ENCODE measurements around the gene TUBD1. TPM values are rescaled to one million over a fixed set of nuclear protein-coding genes. Genes with fewer than 3 reads are reported as not detected.
"Not testable (repeated sequence)": the region's sequence is repeated elsewhere in the genome, so short reads cannot be mapped to it uniquely, and the experiment has no call there.

Gene TUBD1
- total RNA-seq, 2 experiments from 2014 or later, result 8.6 to 13.0 TPM

DNA sequence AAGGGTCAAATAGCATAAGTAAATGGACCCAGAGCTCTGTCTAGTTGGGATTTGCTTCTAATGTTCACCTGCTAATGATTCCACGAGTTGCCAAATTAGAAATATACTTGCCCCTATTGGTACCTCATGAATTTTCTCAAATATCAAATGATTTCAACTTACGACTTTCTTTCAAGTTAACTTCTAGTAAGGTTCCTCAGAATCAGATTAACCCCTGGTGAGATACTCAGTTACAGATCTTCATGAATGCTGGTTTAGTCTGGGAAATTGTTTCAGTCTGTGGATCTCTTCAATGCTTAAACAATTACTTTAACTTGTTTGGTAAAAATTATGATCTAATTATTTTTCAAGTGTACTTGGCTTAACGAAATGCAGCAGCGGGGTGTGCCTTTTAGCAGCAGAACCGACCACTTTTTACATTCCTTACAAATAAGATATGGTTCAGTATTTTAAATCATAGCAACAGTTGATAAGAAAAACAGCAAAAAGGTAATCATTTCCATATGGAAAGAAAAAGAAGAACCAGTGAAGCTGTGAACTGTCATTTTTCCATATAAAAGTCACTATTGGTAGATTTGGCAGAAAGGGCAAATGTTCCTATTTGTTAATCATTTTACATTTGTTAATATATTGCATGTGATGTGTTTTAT lies 34.5 kb downstream of the TUBD1 start:
- H3K4me2 ChIP-seq (ENCODE audit: low read length), result no peak overlapping the region
- intact Hi-C loops (cut with micrococcal nuclease; ENCODE audit: unreplicated experiment), result loop anchor here (2.0 kb wide), 1 partner anchor 105 kb away; no protein-coding TSS in a partner anchor
- no peak overlapping the region for H2AFZ ChIP-seq (ENCODE audit: low read length)
- peaks cover 8% of the 10 kb centered on the region for H3K4me1 ChIP-seq (ENCODE audit: insufficient read depth, low read length, poor library complexity, severe bottlenecking)
- no peaks in the 10 kb centered on the region; the same call in 1 of the 2 replicates for H3K79me2 ChIP-seq (ENCODE audit: insufficient read depth, low read depth, low read length)
- H3K9me3 ChIP-seq (ENCODE audit: low read length), result no peaks in the 10 kb centered on the region
- TF ChIP-seq EZH2phosphoT487 (IDR thresholded peaks at IDR 0.05; ENCODE audit: borderline replicate concordance, low read depth, low read length), result no peak
- TF ChIP-seq, protein P1, sequence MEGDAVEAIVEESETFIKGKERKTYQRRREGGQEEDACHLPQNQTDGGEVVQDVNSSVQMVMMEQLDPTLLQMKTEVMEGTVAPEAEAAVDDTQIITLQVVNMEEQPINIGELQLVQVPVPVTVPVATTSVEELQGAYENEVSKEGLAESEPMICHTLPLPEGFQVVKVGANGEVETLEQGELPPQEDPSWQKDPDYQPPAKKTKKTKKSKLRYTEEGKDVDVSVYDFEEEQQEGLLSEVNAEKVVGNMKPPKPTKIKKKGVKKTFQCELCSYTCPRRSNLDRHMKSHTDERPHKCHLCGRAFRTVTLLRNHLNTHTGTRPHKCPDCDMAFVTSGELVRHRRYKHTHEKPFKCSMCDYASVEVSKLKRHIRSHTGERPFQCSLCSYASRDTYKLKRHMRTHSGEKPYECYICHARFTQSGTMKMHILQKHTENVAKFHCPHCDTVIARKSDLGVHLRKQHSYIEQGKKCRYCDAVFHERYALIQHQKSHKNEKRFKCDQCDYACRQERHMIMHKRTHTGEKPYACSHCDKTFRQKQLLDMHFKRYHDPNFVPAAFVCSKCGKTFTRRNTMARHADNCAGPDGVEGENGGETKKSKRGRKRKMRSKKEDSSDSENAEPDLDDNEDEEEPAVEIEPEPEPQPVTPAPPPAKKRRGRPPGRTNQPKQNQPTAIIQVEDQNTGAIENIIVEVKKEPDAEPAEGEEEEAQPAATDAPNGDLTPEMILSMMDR (conservative IDR thresholded peaks at IDR 0.05; ENCODE audit: low read length), result no peak
- ChIA-PET CTCF (ENCODE audit: unreplicated experiment) (no interaction called here), POLR2A (interaction anchor here (0.6 to 0.7 kb wide), 3 partner anchors 10 to 134 kb away, joined by 3 read pairs; no protein-coding TSS in a partner anchor)
- H3K4me3 ChIP-seq (ENCODE audit: low read depth, low read length, poor library complexity, severe bottlenecking), result no peak overlapping the region
- H3K36me3 ChIP-seq (ENCODE audit: insufficient read depth, low read length), result peaks cover 22% of the 10 kb centered on the region
- no peaks in the 10 kb centered on the region for H3K9me2 ChIP-seq (ENCODE audit: insufficient read depth, low read length)
- no peak overlapping the region for H3K27ac ChIP-seq (ENCODE audit: low read depth, low read length, poor library complexity, severe bottlenecking)
- H4K20me1 ChIP-seq (ENCODE audit: insufficient read depth, low read length), result no peaks in the 10 kb centered on the region
- no TSS peak for BruUV-seq (replicated peaks)
- DNase-seq (ENCODE audit: low spot score), result no peak

GRCh38 chr17:59856859-59857794 lies 35.6 kb downstream of the TUBD1 start:
- intact Hi-C loops (cut with micrococcal nuclease; ENCODE audit: unreplicated experiment), result no loop called here
- H3K4me1 ChIP-seq (ENCODE audit: insufficient read depth, low read length, poor library complexity, severe bottlenecking), result peaks cover 18% of the 10 kb centered on the region
- no peaks in the 10 kb centered on the region for H3K9me3 ChIP-seq (ENCODE audit: low read length)
- no peak overlapping the region for H3K27ac ChIP-seq (ENCODE audit: low read depth, low read length, poor library complexity, severe bottlenecking)
- no TSS peak for BruUV-seq (replicated peaks)
- no peak overlapping the region for H3K4me3 ChIP-seq (ENCODE audit: low read depth, low read length, poor library complexity, severe bottlenecking)
- H3K4me2 ChIP-seq (ENCODE audit: low read length), result no peak overlapping the region
- TF ChIP-seq, protein P1 (conservative IDR thresholded peaks at IDR 0.05; ENCODE audit: low read length), result no peak
- TF ChIP-seq EZH2phosphoT487 (IDR thresholded peaks at IDR 0.05; ENCODE audit: borderline replicate concordance, low read depth, low read length), result no peak
- DNase-seq (ENCODE audit: low spot score), result no peak
- H3K9me2 ChIP-seq (ENCODE audit: insufficient read depth, low read length), result no peaks in the 10 kb centered on the region
- no peaks in the 10 kb centered on the region for H4K20me1 ChIP-seq (ENCODE audit: insufficient read depth, low read length)
- no peak overlapping the region for H2AFZ ChIP-seq (ENCODE audit: low read length)
- ChIA-PET CTCF (ENCODE audit: unreplicated experiment) (no interaction called here), POLR2A (interaction anchor here (0.6 kb wide), 2 partner anchors 184 to 213 kb away, joined by 3 to 4 read pairs; no protein-coding TSS in a partner anchor)
- H3K79me2 ChIP-seq (ENCODE audit: insufficient read depth, low read depth, low read length), result no peaks in the 10 kb centered on the region; the same call in 1 of the 2 replicates
- peaks cover 13% of the 10 kb centered on the region for H3K36me3 ChIP-seq (ENCODE audit: insufficient read depth, low read length)

DNA sequence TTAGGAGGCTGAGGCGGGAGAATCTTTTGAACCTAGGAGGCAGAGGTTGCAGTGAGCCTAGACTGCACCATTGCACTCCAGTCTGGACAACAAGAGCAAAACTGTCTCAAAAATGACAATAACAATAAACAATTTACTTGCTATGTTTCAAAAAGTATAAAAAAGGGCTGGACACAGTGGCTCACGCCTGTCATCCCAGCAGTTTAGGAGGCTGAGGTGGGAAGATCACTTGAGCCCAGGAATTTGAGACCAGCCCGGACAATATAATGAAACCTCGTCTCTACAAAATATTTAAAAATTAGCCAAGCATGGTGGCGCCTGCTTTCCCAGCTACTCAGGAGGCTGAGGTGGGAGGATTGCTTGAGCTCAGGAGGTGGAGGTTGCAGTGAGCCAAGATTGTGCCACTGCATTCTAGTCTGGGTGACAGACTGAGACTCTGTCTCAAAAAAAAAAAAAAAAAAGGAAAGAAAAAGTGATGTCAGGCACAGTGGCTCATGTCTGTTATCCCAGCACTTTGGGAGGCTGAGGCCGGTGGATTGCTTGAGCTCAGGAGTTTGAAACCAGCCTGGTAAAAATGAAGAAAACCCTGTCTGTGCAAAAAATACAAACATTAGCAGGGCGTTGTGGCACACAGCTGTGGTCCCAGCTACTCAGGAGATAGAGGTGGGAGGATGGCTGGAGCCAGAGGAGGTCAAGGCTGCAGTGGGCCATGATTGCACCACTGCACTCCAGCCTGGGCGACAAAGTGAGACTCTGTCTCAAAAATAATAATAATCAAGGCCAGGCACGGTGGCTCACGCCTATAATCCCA lies 38.6 kb downstream of the TUBD1 start:
- POLR2A ChIA-PET, result interaction anchor here (0.6 to 1.1 kb wide), 2 partner anchors 40 to 45 kb away, joined by 4 to 5 read pairs; no protein-coding TSS in a partner anchor
- intact Hi-C loops (cut with micrococcal nuclease; ENCODE audit: unreplicated experiment); H3K36me3 ChIP-seq (ENCODE audit: insufficient read depth, low read length); H3K4me3 ChIP-seq (ENCODE audit: low read depth, low read length, poor library complexity, severe bottlenecking); CTCF ChIA-PET (ENCODE audit: unreplicated experiment); H3K9me3 ChIP-seq (ENCODE audit: low read length); H4K20me1 ChIP-seq (ENCODE audit: insufficient read depth, low read length); BruUV-seq (replicated peaks); DNase-seq (ENCODE audit: low spot score); H3K9me2 ChIP-seq (ENCODE audit: insufficient read depth, low read length); H3K79me2 ChIP-seq (ENCODE audit: insufficient read depth, low read depth, low read length): not testable (repeated sequence)
- Histone ChIP-seq H3K27ac (ENCODE audit: low read depth, low read length, poor library complexity, severe bottlenecking) (peak overlapping the region; percentile 58), H2AFZ (ENCODE audit: low read length) (peak overlapping the region; percentile 88; the same call in 1 of the 2 replicates), H3K4me1 (ENCODE audit: insufficient read depth, low read length, poor library complexity, severe bottlenecking) (peaks cover 18% of the 10 kb centered on the region), H3K4me2 (ENCODE audit: low read length) (peak overlapping the region; percentile 47; the same call in 1 of the 2 replicates)

All from OCI-LY7 (cell line).